GM13976 (cell line): ENCODE data around the gene ZNF382.

Experiments
- DNase-seq: peaks from one replicate; pipeline ENCODE4 v3.0.0; 2012; ENCODE audit warnings: low spot score
- in situ Hi-C: fragments of 300-500 bp; cut with MboI; formaldehyde crosslinking; loops from one replicate; pipeline ENCODE4 v1.12.0; 2022; ENCODE audit warnings: low sequenced_read_pairs, mixed read lengths, inconsistent platforms; ENCODE audit not compliant: unreplicated experiment
- TF ChIP-seq, protein P1 (sequence below): IDR thresholded peaks from 2 replicates; pipeline ENCODE4 v1.5.1; 2012; ENCODE audit warnings: borderline replicate concordance, mild to moderate bottlenecking; ENCODE audit not compliant: insufficient read depth; ENCODE audit errors: extremely low read depth, missing control alignments, control extremely low read depth

Gene ZNF382

DNA sequence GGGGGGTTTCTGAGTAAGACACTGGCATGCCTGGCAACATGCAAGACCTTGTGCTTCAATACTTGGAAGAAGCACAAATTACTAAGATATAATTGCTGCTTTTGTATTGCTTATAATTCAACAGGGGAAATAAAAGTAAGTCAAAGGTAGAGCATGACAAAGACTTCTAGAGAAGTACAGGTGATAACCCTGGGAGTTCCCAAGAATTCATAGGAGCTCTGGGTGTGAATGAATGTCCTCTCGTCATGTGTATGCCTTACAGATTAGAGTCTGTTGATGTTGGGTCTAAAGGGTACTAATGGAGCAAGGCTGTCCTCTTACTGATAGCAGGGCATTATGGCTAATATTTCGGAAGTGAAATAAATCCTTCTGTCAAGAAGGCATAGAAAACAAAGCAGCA, 69.1 kb downstream of the ZNF382 start:
- DNase-seq = no peak
- TF ChIP-seq, protein P1, sequence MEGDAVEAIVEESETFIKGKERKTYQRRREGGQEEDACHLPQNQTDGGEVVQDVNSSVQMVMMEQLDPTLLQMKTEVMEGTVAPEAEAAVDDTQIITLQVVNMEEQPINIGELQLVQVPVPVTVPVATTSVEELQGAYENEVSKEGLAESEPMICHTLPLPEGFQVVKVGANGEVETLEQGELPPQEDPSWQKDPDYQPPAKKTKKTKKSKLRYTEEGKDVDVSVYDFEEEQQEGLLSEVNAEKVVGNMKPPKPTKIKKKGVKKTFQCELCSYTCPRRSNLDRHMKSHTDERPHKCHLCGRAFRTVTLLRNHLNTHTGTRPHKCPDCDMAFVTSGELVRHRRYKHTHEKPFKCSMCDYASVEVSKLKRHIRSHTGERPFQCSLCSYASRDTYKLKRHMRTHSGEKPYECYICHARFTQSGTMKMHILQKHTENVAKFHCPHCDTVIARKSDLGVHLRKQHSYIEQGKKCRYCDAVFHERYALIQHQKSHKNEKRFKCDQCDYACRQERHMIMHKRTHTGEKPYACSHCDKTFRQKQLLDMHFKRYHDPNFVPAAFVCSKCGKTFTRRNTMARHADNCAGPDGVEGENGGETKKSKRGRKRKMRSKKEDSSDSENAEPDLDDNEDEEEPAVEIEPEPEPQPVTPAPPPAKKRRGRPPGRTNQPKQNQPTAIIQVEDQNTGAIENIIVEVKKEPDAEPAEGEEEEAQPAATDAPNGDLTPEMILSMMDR = no peak
- in situ Hi-C loops = no loop called here

DNA sequence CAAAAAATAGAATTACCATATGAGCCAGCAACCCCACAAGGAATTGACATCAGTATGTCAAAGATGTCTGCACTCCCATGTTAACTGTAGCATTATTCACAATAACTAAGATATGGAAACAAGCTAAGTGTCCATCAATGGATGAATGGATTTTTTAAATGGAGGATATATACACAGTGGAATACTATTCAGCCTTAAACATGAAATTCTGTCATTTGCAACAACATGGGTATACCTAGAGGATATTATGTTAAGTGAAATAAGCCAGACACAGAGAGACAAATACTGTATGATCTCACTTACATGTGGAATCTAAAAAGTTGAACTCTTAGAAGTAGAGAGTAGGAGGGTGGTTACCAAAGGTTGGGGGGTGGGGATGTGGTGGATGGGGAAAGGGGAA, 74.3 kb downstream of the ZNF382 start:
- DNase-seq = no peak
- TF ChIP-seq, protein P1 = no peak
- in situ Hi-C loops = no loop called here
